HepG2 (cell line): ENCODE results near the gene MYADML2. TPM values are rescaled to one million over a fixed set of nuclear protein-coding genes. Genes with fewer than 3 reads are reported as not detected.

Experiments
- AGO1 ChIP-seq: fragments of 200-400 bp; formaldehyde crosslinking; IDR thresholded peaks from 2 replicates; pipeline ENCODE4 v1.6.1; 2017; ENCODE audit warnings: mild to moderate bottlenecking, low read depth, low read length, moderate library complexity; ENCODE audit not compliant: poor library complexity, severe bottlenecking
- AHR ChIP-seq: IDR thresholded peaks from 2 replicates; pipeline ENCODE4 v1.6.1; 2018; ENCODE audit warnings: missing genetic modification reagents, missing compliant biosample characterization
- CREB1 ChIP-seq, 2 experiments: fragments of 450-650 bp in 1 of 2; IDR thresholded peaks; 2 replicates each; pipeline ENCODE4 v1.6.1; 2016 to 2017; ENCODE audit warnings: control low read depth in 1 of 2, mild to moderate bottlenecking in 1 of 2, missing compliant biosample characterization in 1 of 2, missing genetic modification characterization in 1 of 2
- GABPA ChIP-seq, 2 experiments: IDR thresholded peaks; 2 replicates each; pipeline ENCODE4 v1.6.1; 2011 to 2016; ENCODE audit warnings: low read depth in 2 of 2, low read length in 1 of 2, missing biosample characterization in 1 of 2, missing genetic modification characterization in 1 of 2
- JARID2 ChIP-seq: sonication (generic); formaldehyde crosslinking; IDR thresholded peaks from 2 replicates; pipeline ENCODE4 v1.8.1; 2023; ENCODE audit warnings: missing genetic modification reagents, inconsistent platforms; ENCODE audit not compliant: insufficient replicate concordance
- KAT7 ChIP-seq: IDR thresholded peaks from 2 replicates; pipeline ENCODE4 v1.6.1; 2018; ENCODE audit warnings: borderline replicate concordance, missing compliant biosample characterization
- MED13 ChIP-seq: sonication (generic); formaldehyde crosslinking; IDR thresholded peaks from 2 replicates; pipeline ENCODE4 v1.5.0; 2020; ENCODE audit warnings: missing genetic modification reagents
- NAIF1 ChIP-seq: sonication (generic); formaldehyde crosslinking; IDR thresholded peaks from 2 replicates; pipeline ENCODE4 v1.5.0; 2020; ENCODE audit warnings: mild to moderate bottlenecking, missing genetic modification reagents, borderline replicate concordance
- PAF1 ChIP-seq: IDR thresholded peaks from 2 replicates; pipeline ENCODE4 v1.6.1; 2016; ENCODE audit warnings: missing genetic modification reagents, missing compliant biosample characterization
- RNF2 ChIP-seq: fragments of 450-650 bp; conservative IDR thresholded peaks from 2 replicates; pipeline ENCODE4 v1.6.1; 2016; ENCODE audit warnings: low read depth
- SMAD1 ChIP-seq: sonication (generic); formaldehyde crosslinking; IDR thresholded peaks from 2 replicates; pipeline ENCODE4 v1.4.0; 2020; ENCODE audit warnings: missing genetic modification reagents, low read depth, mild to moderate bottlenecking, borderline replicate concordance
- SP1 ChIP-seq, 2 experiments: fragments of 450-650 bp in 1 of 2; sonication (generic) in 1 of 2; formaldehyde crosslinking in 1 of 2; IDR thresholded peaks; 2 replicates each; pipeline versions ENCODE4 v1.4.0 to v1.6.1; 2016 to 2020; ENCODE audit warnings: missing genetic modification reagents in 1 of 2
- ZNF30 ChIP-seq: sonication (generic); formaldehyde crosslinking; IDR thresholded peaks from 2 replicates; pipeline ENCODE4 v1.5.0; 2020; ENCODE audit warnings: mild to moderate bottlenecking, missing genetic modification reagents
- ZNF446 ChIP-seq: sonication (generic); formaldehyde crosslinking; IDR thresholded peaks from 2 replicates; pipeline ENCODE4 v1.5.0; 2020; ENCODE audit warnings: mild to moderate bottlenecking, missing genetic modification reagents
- ZNF556 ChIP-seq: sonication (generic); formaldehyde crosslinking; IDR thresholded peaks from 2 replicates; pipeline ENCODE4 v1.4.0; 2020; ENCODE audit warnings: mild to moderate bottlenecking, missing genetic modification reagents, borderline replicate concordance
- ZNF558 ChIP-seq: sonication (generic); formaldehyde crosslinking; IDR thresholded peaks from 2 replicates; pipeline ENCODE4 v1.9.0; 2022; ENCODE audit warnings: mild to moderate bottlenecking, missing genetic modification reagents, borderline replicate concordance
- ZNF749 ChIP-seq: sonication (generic); formaldehyde crosslinking; IDR thresholded peaks from 2 replicates; pipeline ENCODE4 v1.8.0; 2022; ENCODE audit warnings: mild to moderate bottlenecking, missing genetic modification reagents, moderate library complexity, borderline replicate concordance
- ZNF841 ChIP-seq: sonication (generic); formaldehyde crosslinking; IDR thresholded peaks from 2 replicates; pipeline ENCODE4 v1.8.1; 2023; ENCODE audit warnings: missing genetic modification reagents, borderline replicate concordance
- ZSCAN29 ChIP-seq: sonication (generic); formaldehyde crosslinking; conservative IDR thresholded peaks from 2 replicates; pipeline ENCODE4 v1.4.0; 2020; ENCODE audit warnings: mild to moderate bottlenecking, missing genetic modification reagents
- polyA plus RNA-seq, 8 experiments: library from polyadenylated mRNA; depleted of rRNA in 3 of 8; stranded (reverse) in 7 of 8; unstranded in 1 of 8; fragments of >200 nt; fragmentation: Illumina TruSeq in 4 of 8; extraction: Trizol in 4 of 8; gene quantifications; 2 replicates each; pipeline versions ENCODE4 v1.2.1 to v1.2.3, GENCODE V29; 2011 to 2016; ENCODE audit warnings: low read depth in 4 of 8, missing spikeins in 1 of 8, mixed read lengths in 1 of 8; ENCODE audit not compliant: insufficient read depth in 1 of 8
- total RNA-seq, 5 experiments: library from RNA; depleted of rRNA; stranded (reverse); fragments of >200 nt; fragmentation: Illumina TruSeq; extraction: Trizol; gene quantifications; 2 replicates each; pipeline ENCODE4 v1.2.3, GENCODE V29; 2016; ENCODE audit warnings: low read depth in 1 of 5
- TF ChIP-seq, protein P1 (sequence below): sonication (generic); formaldehyde crosslinking; IDR thresholded peaks from 2 replicates; pipeline ENCODE4 v1.4.0; 2020; ENCODE audit warnings: mild to moderate bottlenecking, missing genetic modification reagents
- TF ChIP-seq, protein P2 (sequence below): sonication (generic); formaldehyde crosslinking; IDR thresholded peaks from 2 replicates; pipeline ENCODE4 v1.8.0; 2022; ENCODE audit warnings: low read depth, missing genetic modification reagents
- TF ChIP-seq, protein P3 (sequence below): sonication (generic); formaldehyde crosslinking; IDR thresholded peaks from 2 replicates; pipeline ENCODE4 v1.4.0; 2020; ENCODE audit warnings: mild to moderate bottlenecking, low read depth, missing genetic modification reagents

MYADML2 gene
- total and polyA plus RNA-seq, 2 of the 13 experiments (the other 11 are each of a cell fraction or from before 2014, with no cell fraction given): not detected

DNA sequence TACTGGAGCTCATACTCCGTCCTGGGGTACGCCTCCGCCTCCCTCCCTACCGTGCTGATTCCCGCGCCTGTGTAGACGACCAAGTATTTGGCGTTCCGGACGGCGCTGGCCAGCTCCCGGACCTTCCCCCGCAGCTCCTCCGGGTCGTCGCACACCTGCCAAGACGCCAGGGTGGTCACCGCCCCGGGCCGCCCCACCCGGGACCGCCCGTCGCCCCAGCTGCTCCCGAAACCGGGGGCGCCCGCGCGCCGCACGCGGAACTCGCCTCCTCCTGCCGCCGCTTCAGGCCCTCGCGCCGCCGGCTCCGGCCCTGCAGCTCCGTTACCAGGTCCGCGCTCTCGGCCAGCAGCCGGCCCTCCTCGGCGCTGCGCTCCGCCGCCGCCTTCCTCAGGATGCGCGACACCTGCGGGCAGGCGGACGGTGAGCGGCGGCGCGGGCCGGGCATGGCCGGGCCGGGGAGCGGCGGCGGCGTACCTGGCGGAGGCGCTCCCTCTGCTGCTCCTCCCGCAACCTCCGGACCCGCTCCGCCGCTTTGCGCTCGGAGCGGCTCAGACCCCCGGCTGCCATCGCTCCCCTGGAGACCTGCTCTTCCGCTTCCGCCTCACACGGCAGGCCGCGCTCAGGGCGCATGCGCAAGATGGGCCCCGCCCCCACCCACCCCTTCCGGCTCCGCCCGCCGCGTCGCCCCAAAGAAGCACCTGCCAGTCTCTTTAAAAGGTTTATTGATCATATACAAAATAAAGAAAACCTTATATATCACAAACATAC is 29.3 kb downstream of the MYADML2 start, which contains the start of gene SIRT7 (continued):
- TF ChIP-seq NAIF1 (CRISPR knock-in tag) (no peak), ZNF558 (CRISPR knock-in tag) (peak; percentile 57; the same call in 1 of the 2 replicates), JARID2 (CRISPR knock-in tag) (no peak), AGO1 (peak; percentile 79), GABPA (IDR thresholded peaks at IDR 0.05; ENCODE audit: low read depth, low read length) (peak; percentile 79), GABPA (CRISPR knock-in tag; IDR thresholded peaks at IDR 0.05; ENCODE audit: low read depth) (peak; percentile 88), MED13 (no peak), ZNF556 (peak; percentile 56; the same call in 1 of the 2 replicates), CREB1 (IDR thresholded peaks at IDR 0.05) (no peak), CREB1 (CRISPR knock-in tag; IDR thresholded peaks at IDR 0.05) (no peak), SMAD1 (CRISPR knock-in tag) (0 out of 2 replicates have a peak, but pooled peaks have one; percentile 45), KAT7 (CRISPR knock-in tag) (peak; percentile 69; the same call in 1 of the 2 replicates), ZSCAN29 (CRISPR knock-in tag) (peak; percentile 93; the same call in 1 of the 2 replicates), ZNF446 (CRISPR knock-in tag) (peak; percentile 47; the same call in 1 of the 2 replicates), ZNF749 (0 out of 2 replicates have a peak, but pooled peaks have one; percentile 37), AHR (CRISPR knock-in tag) (no peak), RNF2 (0 out of 2 replicates have a peak, but pooled peaks have one; percentile 29), ZNF30 (no peak), PAF1 (peak; percentile 43; the same call in 1 of the 2 replicates), ZNF841 (peak; percentile 38; the same call in 1 of the 2 replicates), SP1 (IDR thresholded peaks at IDR 0.05) (no peak), SP1 (CRISPR knock-in tag; IDR thresholded peaks at IDR 0.05) (peak; percentile 78)
- TF ChIP-seq, protein P1, sequence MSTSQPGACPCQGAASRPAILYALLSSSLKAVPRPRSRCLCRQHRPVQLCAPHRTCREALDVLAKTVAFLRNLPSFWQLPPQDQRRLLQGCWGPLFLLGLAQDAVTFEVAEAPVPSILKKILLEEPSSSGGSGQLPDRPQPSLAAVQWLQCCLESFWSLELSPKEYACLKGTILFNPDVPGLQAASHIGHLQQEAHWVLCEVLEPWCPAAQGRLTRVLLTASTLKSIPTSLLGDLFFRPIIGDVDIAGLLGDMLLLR (CRISPR knock-in tag): peak; percentile 31; the same call in 1 of the 2 replicates
- TF ChIP-seq, protein P2, sequence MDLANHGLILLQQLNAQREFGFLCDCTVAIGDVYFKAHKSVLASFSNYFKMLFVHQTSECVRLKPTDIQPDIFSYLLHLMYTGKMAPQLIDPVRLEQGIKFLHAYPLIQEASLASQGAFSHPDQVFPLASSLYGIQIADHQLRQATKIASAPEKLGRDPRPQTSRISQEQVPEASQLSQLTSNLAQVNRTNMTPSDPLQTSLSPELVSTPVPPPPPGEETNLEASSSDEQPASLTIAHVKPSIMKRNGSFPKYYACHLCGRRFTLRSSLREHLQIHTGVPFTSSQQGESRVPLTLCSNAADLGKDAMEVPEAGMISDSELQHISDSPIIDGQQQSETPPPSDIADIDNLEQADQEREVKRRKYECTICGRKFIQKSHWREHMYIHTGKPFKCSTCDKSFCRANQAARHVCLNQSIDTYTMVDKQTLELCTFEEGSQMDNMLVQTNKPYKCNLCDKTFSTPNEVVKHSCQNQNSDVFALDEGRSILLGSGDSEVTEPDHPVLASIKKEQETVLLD (CRISPR knock-in tag): peak; percentile 79
- TF ChIP-seq, protein P3, sequence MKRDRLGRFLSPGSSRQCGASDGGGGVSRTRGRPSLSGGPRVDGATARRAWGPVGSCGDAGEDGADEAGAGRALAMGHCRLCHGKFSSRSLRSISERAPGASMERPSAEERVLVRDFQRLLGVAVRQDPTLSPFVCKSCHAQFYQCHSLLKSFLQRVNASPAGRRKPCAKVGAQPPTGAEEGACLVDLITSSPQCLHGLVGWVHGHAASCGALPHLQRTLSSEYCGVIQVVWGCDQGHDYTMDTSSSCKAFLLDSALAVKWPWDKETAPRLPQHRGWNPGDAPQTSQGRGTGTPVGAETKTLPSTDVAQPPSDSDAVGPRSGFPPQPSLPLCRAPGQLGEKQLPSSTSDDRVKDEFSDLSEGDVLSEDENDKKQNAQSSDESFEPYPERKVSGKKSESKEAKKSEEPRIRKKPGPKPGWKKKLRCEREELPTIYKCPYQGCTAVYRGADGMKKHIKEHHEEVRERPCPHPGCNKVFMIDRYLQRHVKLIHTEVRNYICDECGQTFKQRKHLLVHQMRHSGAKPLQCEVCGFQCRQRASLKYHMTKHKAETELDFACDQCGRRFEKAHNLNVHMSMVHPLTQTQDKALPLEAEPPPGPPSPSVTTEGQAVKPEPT (CRISPR knock-in tag): peak; percentile 59; the same call in 1 of the 2 replicates
